ENCODE measurements around the gene TBC1D2B.

TBC1D2B gene

DNA sequence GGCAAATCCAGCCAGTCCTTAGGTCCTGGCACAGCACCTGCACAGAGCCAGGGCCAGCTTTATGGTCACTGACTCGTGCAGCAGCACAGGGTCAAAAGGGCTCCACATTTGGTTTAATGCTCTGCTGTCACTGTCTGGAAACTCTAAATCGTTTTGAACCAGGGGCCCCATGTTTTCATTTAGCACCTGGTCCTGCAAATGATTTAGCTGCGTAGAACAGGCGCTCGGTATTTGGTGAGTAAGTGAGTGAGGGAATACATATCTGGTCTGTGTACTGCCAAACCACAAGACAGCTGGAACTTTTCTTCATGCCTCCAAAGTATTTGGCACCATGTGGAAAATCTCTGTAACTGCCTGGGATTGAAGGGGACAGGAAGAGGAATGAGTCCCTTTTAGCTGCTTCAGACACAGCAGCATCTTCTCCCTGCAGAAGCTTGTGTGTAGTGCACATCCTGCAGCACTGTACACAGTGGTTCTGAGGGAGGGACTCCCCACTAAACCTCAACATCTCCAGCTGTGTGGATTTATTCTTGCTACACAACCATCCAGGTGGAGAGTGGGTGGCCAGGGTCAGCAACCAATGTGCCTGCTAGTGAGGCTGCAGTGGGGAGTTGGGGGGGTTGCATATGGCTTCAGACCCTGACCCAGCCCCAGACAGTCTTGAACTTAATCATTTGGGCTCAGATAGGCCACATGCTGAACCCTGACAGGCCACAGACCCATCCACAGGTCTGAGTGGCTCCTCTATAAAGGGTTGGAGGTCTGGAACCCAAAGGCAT is 15.9 kb upstream of the TBC1D2B start:
- DNase-seq, result no peak

GRCh38 chr15:78092261-78093041 is 14.9 kb upstream of the TBC1D2B start, which contains the start of gene SH2D7:
TSS of gene SH2D7 (plus strand) at chr15:78092561. CDS start at chr15:78092585, 24 bp downstream.
- no peak for DNase-seq

- DNase-seq, result no peak
Measured at GRCh38 chr15:78090422-78091063, 13.0 kb upstream of the TBC1D2B start.

DNA sequence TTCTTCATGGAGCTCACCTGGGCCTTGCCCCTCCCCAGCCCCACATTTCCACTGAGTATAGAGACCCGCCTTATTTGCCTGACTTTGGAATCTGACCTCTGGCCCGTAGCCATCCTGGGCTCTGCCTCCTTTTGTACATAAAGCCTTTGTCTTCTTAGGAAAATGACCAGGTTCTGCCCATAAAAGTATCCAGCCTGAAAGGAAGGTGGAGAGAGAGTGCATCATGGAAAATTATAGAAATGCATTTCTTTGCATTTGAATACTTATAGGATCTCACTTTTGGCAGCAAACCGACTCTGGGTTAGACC is 11.2 kb upstream of the TBC1D2B start:
- DNase-seq, result no peak

DNA sequence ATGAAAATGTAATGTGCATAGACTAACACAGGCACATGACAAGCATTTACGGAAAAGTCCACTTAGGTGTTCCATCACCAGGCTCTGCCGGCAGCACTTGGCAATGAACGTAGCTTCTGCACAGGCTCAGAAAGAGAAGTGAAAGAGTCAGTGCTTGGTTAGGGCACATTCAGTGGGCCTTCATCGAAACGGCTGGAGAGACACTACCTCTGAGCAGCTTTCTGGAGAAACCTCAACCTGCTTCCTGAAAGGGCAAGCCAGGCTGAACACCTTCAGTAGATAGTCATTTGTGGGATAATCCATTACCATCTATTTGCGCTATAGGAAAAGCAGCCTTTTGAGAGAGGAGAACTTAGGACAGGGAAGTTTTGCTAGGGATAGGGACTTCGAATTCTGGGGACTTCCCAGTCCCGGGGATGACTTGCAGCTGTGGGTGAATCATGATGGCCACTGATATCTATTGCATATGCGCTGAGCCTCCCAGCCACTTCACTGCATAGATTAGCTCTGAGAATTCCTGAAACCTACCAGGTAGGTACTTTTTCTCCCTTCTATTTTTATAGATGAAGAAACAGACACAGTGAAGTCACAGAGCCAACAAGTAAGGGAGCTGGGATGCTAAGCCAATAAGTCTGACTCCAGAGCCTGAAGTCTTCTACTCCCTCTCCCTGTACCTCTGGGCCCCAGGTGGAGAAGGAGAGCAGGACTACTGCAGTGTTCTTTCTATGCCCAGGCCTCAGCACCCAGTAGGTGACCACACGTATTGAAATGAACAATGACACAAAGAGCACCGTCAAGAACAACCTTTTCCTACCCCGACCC is 10.7 kb upstream of the TBC1D2B start:
- no peak for DNase-seq

GRCh38 chr15:78085928-78086327 is 8.4 kb upstream of the TBC1D2B start:
- DNase-seq, result no peak

DNA sequence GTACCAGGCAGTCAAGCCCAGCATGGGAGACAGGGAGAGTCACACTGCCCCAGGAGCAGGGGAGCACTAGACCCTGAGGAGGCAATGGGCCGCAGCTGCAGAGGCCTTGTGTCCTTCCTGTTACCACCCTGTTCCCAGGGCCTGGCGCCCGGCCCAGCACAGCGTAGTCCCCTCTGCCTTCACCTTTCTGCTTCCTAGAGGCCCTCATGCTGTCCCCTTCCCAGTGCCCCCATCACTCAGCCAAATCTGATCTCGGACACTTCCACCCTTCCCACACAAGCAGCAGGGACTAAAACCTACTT is 6.9 kb upstream of the TBC1D2B start:
- DNase-seq, result no peak

- DNase-seq, result no peak
Measured at GRCh38 chr15:78083687-78084448, 6.4 kb upstream of the TBC1D2B start.

- DNase-seq, result no peak
Measured at GRCh38 chr15:78083186-78083585, 5.7 kb upstream of the TBC1D2B start.

- no peak for DNase-seq
Measured at GRCh38 chr15:78082743-78083110, 5.2 kb upstream of the TBC1D2B start.

GRCh38 chr15:78082106-78082742 is 4.7 kb upstream of the TBC1D2B start:
- DNase-seq, result no peak

DNA sequence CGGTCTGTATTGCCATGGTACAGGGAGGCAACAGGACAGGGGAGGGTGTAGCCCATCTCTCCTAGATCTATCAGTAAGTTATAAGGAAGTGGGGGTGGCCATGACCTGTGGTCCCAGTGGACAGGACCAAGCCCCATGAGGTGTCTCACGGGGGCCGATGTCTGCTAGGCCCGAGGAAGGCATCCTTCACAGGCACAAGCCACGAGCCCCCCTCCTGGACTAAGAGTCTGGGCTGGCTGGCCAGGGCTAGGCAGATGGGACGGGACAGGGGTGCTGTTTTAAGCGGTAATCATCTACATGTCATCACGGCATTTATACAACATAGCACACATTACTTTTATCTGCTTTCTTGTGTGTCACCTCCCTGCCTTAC is 2.6 kb upstream of the TBC1D2B start:
- DNase-seq, result no peak

GRCh38 chr15:78079298-78080087 is 2.0 kb upstream of the TBC1D2B start:
- DNase-seq, result no peak

DNA sequence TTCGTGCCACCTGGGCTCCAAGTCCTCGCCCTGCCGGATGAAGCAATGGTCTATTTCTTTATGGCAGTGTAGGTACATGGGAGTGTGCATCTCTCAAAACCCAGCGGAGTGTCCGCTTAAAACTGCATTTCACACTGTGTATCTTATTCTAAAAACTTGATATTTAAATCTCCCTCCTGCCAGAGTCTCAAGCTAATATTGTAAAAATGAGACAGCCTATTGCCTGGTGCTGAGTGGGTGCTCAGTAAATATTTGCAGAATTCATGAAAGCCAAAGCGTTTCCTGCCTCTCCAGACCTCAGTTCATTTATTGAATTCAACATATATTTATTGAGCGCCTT is 330 bp upstream of the TBC1D2B start:
- DNase-seq, result no peak

DNA sequence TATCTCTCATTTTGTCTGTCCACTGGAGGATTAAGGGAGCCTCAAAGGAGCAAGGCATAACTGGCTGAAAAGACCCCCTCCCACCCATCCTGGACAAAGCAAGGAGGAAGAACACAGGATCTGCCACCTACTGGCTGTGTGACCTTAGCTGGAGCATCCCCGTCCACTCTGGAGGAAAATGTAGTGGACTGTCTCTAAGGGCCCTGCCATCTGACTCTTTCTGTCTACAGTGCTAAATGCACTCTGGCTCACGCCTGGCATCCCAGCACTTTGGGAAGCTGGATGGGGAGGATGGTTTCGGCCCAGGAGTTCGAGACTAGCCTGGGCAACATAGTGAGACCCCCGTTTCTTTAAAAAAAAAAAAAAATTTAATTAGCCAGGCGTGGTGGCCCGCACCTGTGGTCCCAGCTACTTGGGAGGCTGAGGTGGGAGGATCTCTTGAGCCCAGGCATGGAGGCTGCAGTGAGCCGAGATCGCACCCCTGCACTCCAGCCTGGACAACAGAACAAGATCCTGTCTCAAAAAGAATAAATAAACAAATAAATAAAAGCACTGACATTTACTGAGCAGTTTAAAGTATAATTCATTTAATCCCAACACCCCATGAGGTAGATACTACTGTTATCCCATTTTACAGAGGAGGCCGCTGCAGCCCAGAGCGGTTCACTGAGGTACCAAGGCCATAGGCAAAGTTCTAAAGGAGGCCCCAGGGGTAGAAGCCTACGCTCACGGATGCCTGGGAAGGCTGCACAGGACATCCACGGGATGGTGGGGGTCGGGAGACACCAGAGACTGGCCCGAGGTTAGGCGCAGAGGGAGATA is 1.1 kb downstream of the TBC1D2B start:
- no peak for DNase-seq

DNA sequence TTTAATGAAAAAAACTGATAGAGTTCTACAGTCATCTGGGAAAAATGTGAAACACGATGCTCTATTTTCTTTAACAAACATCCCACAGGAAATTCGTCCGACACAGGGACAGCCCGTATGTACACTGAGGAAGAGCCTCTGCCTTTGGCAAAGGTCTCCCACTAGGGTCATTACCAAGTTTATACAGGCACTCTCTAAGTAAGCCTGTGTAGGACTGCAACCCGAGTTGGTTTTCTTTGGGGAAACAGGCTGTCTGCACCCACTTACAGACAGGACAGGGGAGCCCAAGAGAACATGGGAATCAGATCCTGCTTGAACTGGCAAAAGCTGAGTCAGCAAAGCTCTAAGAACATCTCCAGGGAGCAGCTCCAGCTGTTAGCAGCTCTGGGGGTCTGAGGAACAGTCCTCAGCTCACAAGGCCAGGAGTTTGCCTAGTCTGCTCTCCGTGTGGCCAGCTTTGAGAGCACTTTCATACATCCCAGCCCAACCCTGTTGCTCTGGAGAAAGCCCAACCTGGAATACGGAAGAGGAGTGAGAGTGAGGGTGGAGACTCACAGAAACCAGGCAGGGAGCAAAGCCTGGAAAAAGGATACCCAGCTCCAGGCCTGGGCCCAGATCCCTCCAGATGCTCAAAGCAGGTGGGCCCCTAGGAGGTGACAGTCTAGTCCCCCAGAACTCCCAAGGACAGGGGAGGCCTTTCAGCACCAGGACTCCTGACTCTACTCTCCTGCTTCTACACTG is 1.9 kb downstream of the TBC1D2B start:
- DNase-seq, result no peak

- DNase-seq, result no peak
Measured at GRCh38 chr15:78073046-78073787, 4.3 kb downstream of the TBC1D2B start.

DNA sequence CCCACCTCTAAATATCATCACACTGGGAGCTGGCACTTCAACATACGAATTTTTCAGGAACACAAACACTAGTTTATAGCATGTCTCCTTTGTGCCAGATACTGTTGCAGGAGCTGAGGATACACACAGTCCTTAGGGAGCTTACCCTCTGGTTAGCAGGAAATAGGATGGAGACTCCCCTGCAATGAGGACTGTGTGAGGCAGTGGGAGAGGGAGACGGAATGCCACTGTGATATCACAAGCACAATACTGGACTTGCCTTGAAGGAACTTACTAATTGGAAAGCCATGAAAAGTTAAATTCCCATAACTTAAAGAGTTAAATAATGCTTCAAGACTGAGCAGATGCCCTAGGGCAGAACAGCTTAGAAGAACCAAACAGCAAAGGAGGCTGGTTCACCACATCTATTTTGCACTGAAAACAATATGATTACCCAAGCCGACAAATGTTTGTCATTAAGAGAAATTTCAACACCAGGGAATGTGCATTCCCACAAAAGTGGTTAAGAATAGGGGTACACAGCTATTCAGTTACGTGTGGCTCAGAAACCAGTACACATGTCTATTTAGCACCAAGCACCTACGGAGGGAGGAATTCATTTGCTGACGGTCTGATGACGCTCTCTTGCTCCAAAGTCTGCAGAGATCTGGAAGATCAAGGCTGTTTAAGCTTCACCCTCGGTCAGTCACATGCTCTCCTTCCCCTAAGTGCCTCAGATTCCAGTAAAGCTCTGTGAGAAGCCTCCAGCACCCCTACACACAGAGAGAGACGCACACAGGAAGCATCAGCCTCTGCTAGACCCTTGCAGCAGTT is 5.2 kb downstream of the TBC1D2B start:
- no peak for DNase-seq
